Measurements from ENCODE around the gene SCGB1C1. TPM values are rescaled to one million over a fixed set of nuclear protein-coding genes. Genes with fewer than 3 reads are reported as not detected.

SCGB1C1 gene
- total and polyA plus RNA-seq, 9 of the 15 experiments (the other 6 are each of a cell fraction or from before 2014, with no cell fraction given), result not detected

GRCh38 chr11:207208-207862, 14.5 kb downstream of the SCGB1C1 start, which contains the start of the genes BET1L and RIC8A (continued):
- TF ChIP-seq, protein P1, sequence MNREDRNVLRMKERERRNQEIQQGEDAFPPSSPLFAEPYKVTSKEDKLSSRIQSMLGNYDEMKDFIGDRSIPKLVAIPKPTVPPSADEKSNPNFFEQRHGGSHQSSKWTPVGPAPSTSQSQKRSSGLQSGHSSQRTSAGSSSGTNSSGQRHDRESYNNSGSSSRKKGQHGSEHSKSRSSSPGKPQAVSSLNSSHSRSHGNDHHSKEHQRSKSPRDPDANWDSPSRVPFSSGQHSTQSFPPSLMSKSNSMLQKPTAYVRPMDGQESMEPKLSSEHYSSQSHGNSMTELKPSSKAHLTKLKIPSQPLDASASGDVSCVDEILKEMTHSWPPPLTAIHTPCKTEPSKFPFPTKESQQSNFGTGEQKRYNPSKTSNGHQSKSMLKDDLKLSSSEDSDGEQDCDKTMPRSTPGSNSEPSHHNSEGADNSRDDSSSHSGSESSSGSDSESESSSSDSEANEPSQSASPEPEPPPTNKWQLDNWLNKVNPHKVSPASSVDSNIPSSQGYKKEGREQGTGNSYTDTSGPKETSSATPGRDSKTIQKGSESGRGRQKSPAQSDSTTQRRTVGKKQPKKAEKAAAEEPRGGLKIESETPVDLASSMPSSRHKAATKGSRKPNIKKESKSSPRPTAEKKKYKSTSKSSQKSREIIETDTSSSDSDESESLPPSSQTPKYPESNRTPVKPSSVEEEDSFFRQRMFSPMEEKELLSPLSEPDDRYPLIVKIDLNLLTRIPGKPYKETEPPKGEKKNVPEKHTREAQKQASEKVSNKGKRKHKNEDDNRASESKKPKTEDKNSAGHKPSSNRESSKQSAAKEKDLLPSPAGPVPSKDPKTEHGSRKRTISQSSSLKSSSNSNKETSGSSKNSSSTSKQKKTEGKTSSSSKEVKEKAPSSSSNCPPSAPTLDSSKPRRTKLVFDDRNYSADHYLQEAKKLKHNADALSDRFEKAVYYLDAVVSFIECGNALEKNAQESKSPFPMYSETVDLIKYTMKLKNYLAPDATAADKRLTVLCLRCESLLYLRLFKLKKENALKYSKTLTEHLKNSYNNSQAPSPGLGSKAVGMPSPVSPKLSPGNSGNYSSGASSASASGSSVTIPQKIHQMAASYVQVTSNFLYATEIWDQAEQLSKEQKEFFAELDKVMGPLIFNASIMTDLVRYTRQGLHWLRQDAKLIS (CRISPR knock-in tag; IDR thresholded peaks at IDR 0.05), result peak; percentile 83
- no peak for TF ChIP-seq HNRNPH1 (optimal IDR thresholded peaks at IDR 0.05; ENCODE audit: low read depth, low read length)
- no peak for TF ChIP-seq OTX1 (CRISPR knock-in tag; IDR thresholded peaks at IDR 0.05)
- TF ChIP-seq NCOR1 (IDR thresholded peaks at IDR 0.05), result no peak; the same call in 1 of the 2 replicates
- no peak for TF ChIP-seq FOXA3 (CRISPR knock-in tag; conservative IDR thresholded peaks at IDR 0.05 in 1 of 2, IDR thresholded peaks at IDR 0.05 in 1 of 2)
- peak; percentile 35; the same call in 1 of the 2 replicates for TF ChIP-seq ZNF143 (CRISPR knock-in tag; IDR thresholded peaks at IDR 0.05)
- TF ChIP-seq SNIP1 (IDR thresholded peaks at IDR 0.05; ENCODE audit: low read depth), result no peak
- TF ChIP-seq NR2C2 (CRISPR knock-in tag; IDR thresholded peaks at IDR 0.05), result 0 out of 2 replicates have a peak, but pooled peaks have one; percentile 38
- peak; percentile 45; the same call in 1 of the 2 replicates for TF ChIP-seq NR2C2 (tag; IDR thresholded peaks at IDR 0.05)
- peak; percentile 96 for TF ChIP-seq ZBTB40 (IDR thresholded peaks at IDR 0.05)
- no peak for TF ChIP-seq ZBTB40 (CRISPR knock-in tag; IDR thresholded peaks at IDR 0.05)
- TF ChIP-seq ZNF280B (CRISPR knock-in tag; IDR thresholded peaks at IDR 0.05), result no peak
- TF ChIP-seq E2F3 (CRISPR knock-in tag; IDR thresholded peaks at IDR 0.05), result peak; percentile 63; the same call in 1 of the 2 replicates

Measured in K562 (cell line).